HepG2 (cell line): ENCODE data around the gene SYVN1. TPM values are rescaled to one million over a fixed set of nuclear protein-coding genes. Genes with fewer than 3 reads are reported as not detected.

ENCODE experiments used
- ELF1 ChIP-seq: sonication (generic); formaldehyde crosslinking; IDR thresholded peaks from 2 replicates; pipeline ENCODE4 v1.4.0; 2020; ENCODE audit warnings: missing genetic modification reagents
- FOXK1 ChIP-seq: sonication (generic); formaldehyde crosslinking; IDR thresholded peaks from 2 replicates; pipeline ENCODE4 v1.4.0; 2020; ENCODE audit warnings: low read depth, missing genetic modification reagents, borderline replicate concordance
- GABPB1 ChIP-seq: IDR thresholded peaks from 2 replicates; pipeline ENCODE4 v1.6.1; 2016; ENCODE audit warnings: mild to moderate bottlenecking, missing genetic modification reagents, moderate library complexity, missing compliant biosample characterization
- HMG20A ChIP-seq: IDR thresholded peaks from 2 replicates; pipeline ENCODE4 v1.6.1; 2016; ENCODE audit warnings: borderline replicate concordance
- HMGA1 ChIP-seq: sonication (generic); formaldehyde crosslinking; conservative IDR thresholded peaks from 2 replicates; pipeline ENCODE4 v1.4.0; 2020; ENCODE audit warnings: missing genetic modification reagents
- ISX ChIP-seq: sonication (generic); formaldehyde crosslinking; conservative IDR thresholded peaks from 2 replicates; pipeline ENCODE4 v1.5.0; 2020; ENCODE audit warnings: missing genetic modification reagents
- PHF21A ChIP-seq: sonication (generic); formaldehyde crosslinking; IDR thresholded peaks from 2 replicates; pipeline ENCODE4 v1.5.0; 2020; ENCODE audit warnings: mild to moderate bottlenecking, missing genetic modification reagents
- POLR2G ChIP-seq: fragments of 200-400 bp; formaldehyde crosslinking; IDR thresholded peaks from 2 replicates; pipeline ENCODE4 v1.6.1; 2018; ENCODE audit warnings: mild to moderate bottlenecking, low read depth, low read length, moderate library complexity
- ZBTB7A ChIP-seq: sonication (generic); formaldehyde crosslinking; IDR thresholded peaks from 2 replicates; pipeline ENCODE4 v1.8.0; 2022; ENCODE audit warnings: mild to moderate bottlenecking, missing genetic modification reagents
- ZFP1 ChIP-seq: IDR thresholded peaks from 2 replicates; pipeline ENCODE4 v1.6.1; 2016
- ZFP36 ChIP-seq: fragments of 150-350 bp; IDR thresholded peaks from 2 replicates; pipeline ENCODE4 v1.6.1; 2018; ENCODE audit warnings: borderline replicate concordance, low read length, low read depth; ENCODE audit not compliant: partially characterized antibody
- ZNF232 ChIP-seq: sonication (generic); formaldehyde crosslinking; IDR thresholded peaks from 2 replicates; pipeline ENCODE4 v1.4.0; 2020; ENCODE audit warnings: missing genetic modification reagents, borderline replicate concordance
- ZNF382 ChIP-seq: sonication (generic); formaldehyde crosslinking; IDR thresholded peaks from 2 replicates; pipeline ENCODE4 v1.5.0; 2020; ENCODE audit warnings: missing genetic modification reagents, mild to moderate bottlenecking, borderline replicate concordance
- ZNF720 ChIP-seq: sonication (generic); formaldehyde crosslinking; IDR thresholded peaks from 2 replicates; pipeline ENCODE4 v1.4.0; 2020; ENCODE audit warnings: missing genetic modification reagents
- polyA plus RNA-seq, 8 experiments: library from polyadenylated mRNA; depleted of rRNA in 3 of 8; stranded (reverse) in 7 of 8; unstranded in 1 of 8; fragments of >200 nt; fragmentation: Illumina TruSeq in 4 of 8; extraction: Trizol in 4 of 8; gene quantifications; 2 replicates each; pipeline versions ENCODE4 v1.2.1 to v1.2.3, GENCODE V29; 2011 to 2016; ENCODE audit warnings: low read depth in 4 of 8, missing spikeins in 1 of 8, mixed read lengths in 1 of 8; ENCODE audit not compliant: insufficient read depth in 1 of 8
- total RNA-seq, 5 experiments: library from RNA; depleted of rRNA; stranded (reverse); fragments of >200 nt; fragmentation: Illumina TruSeq; extraction: Trizol; gene quantifications; 2 replicates each; pipeline ENCODE4 v1.2.3, GENCODE V29; 2016; ENCODE audit warnings: low read depth in 1 of 5
- TF ChIP-seq, protein P1 (sequence below): sonication (generic); formaldehyde crosslinking; IDR thresholded peaks from 2 replicates; pipeline ENCODE4 v1.4.0; 2020; ENCODE audit warnings: low read depth, missing genetic modification reagents
- TF ChIP-seq, protein P2 (sequence below): IDR thresholded peaks from 2 replicates; pipeline ENCODE4 v1.6.1; 2012; ENCODE audit warnings: low read depth, low read length, improper control_type of control experiment
- TF ChIP-seq, protein P3 (sequence below): IDR thresholded peaks from 2 replicates; pipeline ENCODE4 v1.6.1; 2016; ENCODE audit warnings: mild to moderate bottlenecking
- TF ChIP-seq, protein P4 (sequence below): sonication (generic); formaldehyde crosslinking; IDR thresholded peaks from 2 replicates; pipeline ENCODE4 v1.9.0; 2021; ENCODE audit warnings: missing genetic modification reagents, borderline replicate concordance

SYVN1 gene
- total and polyA plus RNA-seq, 2 of the 13 experiments (the other 11 are each of a cell fraction or from before 2014, with no cell fraction given) = 10.3 to 22.5 TPM

DNA sequence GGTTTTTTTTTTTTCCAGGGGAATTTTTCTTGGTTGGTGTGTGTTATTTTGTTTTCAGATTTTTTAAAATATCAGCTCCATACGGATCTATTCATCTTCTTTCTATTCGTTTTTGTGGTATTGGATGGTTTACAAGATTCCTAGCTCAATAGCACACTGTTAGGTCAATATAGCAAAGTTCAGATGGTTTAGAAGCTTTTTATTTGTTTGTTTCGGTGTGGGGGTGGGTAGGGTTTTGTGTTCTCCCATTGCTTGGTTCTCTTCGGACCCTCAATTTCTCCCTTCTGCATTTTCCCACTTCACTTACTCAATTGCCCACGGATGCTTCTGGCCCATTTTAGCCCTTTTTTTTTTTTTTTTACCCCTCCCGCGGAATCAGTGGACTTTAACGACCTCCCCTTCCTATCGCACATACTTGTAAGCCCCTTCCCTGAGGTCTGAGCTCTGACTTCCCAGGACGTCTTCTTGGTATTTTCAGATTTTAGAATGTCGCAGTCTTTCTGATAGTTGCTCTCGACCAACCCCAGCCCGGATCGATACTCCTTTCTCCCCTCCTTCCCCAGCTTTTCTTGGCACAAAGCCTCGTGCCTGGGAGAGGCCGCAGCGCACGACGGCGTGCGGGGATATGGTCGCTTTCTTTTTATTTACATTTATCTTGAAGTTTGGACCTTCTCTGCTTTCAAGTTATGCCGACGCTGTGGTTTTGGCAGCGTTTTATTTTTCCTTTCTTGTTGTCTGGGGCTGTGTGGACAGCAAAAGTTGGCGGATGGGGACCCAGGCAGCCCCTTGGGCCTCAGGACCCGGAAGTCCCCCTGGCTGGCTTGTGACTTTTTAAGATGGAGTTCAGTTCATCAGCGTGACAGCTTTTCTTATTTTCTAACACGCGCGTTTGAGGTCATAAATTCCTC, 31.3 kb upstream of the SYVN1 start (continued):
- TF ChIP-seq, protein P1, sequence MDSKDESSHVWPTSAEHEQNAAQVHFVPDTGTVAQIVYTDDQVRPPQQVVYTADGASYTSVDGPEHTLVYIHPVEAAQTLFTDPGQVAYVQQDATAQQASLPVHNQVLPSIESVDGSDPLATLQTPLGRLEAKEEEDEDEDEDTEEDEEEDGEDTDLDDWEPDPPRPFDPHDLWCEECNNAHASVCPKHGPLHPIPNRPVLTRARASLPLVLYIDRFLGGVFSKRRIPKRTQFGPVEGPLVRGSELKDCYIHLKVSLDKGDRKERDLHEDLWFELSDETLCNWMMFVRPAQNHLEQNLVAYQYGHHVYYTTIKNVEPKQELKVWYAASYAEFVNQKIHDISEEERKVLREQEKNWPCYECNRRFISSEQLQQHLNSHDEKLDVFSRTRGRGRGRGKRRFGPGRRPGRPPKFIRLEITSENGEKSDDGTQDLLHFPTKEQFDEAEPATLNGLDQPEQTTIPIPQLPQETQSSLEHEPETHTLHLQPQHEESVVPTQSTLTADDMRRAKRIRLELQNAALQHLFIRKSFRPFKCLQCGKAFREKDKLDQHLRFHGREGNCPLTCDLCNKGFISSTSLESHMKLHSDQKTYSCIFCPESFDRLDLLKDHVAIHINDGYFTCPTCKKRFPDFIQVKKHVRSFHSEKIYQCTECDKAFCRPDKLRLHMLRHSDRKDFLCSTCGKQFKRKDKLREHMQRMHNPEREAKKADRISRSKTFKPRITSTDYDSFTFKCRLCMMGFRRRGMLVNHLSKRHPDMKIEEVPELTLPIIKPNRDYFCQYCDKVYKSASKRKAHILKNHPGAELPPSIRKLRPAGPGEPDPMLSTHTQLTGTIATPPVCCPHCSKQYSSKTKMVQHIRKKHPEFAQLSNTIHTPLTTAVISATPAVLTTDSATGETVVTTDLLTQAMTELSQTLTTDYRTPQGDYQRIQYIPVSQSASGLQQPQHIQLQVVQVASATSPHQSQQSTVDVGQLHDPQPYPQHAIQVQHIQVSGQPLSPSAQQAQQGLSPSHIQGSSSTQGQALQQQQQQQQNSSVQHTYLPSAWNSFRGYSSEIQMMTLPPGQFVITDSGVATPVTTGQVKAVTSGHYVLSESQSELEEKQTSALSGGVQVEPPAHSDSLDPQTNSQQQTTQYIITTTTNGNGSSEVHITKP = peak; percentile 83; the same call in 1 of the 2 replicates
- peak; percentile 81 for TF ChIP-seq PHF21A (CRISPR knock-in tag)
- no peak for TF ChIP-seq HMGA1
- TF ChIP-seq ELF1 = peak; percentile 95
- no peak for TF ChIP-seq ZNF232
- peak; percentile 63; the same call in 1 of the 2 replicates for TF ChIP-seq GABPB1
- TF ChIP-seq ZBTB7A (CRISPR knock-in tag) = peak; percentile 80
- TF ChIP-seq, protein P2, sequence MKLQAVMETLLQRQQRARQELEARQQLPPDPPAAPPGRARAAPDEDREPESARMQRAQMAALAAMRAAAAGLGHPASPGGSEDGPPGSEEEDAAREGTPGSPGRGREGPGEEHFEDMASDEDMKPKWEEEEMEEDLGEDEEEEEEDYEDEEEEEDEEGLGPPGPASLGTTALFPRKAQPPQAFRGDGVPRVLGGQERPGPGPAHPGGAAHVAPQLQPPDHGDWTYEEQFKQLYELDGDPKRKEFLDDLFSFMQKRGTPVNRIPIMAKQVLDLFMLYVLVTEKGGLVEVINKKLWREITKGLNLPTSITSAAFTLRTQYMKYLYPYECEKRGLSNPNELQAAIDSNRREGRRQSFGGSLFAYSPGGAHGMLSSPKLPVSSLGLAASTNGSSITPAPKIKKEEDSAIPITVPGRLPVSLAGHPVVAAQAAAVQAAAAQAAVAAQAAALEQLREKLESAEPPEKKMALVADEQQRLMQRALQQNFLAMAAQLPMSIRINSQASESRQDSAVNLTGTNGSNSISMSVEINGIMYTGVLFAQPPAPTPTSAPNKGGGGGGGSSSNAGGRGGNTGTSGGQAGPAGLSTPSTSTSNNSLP = 0 out of 2 replicates have a peak, but pooled peaks have one; percentile 63
- TF ChIP-seq ZNF382 (CRISPR knock-in tag) = no peak
- no peak for TF ChIP-seq ZFP36
- no peak for TF ChIP-seq ZFP1 (CRISPR knock-in tag)
- no peak for TF ChIP-seq ZNF720
- TF ChIP-seq FOXK1 = peak; percentile 49; the same call in 1 of the 2 replicates
- TF ChIP-seq, protein P3, sequence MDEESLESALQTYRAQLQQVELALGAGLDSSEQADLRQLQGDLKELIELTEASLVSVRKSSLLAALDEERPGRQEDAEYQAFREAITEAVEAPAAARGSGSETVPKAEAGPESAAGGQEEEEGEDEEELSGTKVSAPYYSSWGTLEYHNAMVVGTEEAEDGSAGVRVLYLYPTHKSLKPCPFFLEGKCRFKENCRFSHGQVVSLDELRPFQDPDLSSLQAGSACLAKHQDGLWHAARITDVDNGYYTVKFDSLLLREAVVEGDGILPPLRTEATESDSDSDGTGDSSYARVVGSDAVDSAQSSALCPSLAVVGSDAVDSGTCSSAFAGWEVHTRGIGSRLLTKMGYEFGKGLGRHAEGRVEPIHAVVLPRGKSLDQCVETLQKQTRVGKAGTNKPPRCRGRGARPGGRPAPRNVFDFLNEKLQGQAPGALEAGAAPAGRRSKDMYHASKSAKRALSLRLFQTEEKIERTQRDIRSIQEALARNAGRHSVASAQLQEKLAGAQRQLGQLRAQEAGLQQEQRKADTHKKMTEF (CRISPR knock-in tag) = peak; percentile 84
- TF ChIP-seq HMG20A = peak; percentile 73; the same call in 1 of the 2 replicates
- TF ChIP-seq POLR2G = peak; percentile 85
- TF ChIP-seq ISX (CRISPR knock-in tag) = no peak
- TF ChIP-seq, protein P4, sequence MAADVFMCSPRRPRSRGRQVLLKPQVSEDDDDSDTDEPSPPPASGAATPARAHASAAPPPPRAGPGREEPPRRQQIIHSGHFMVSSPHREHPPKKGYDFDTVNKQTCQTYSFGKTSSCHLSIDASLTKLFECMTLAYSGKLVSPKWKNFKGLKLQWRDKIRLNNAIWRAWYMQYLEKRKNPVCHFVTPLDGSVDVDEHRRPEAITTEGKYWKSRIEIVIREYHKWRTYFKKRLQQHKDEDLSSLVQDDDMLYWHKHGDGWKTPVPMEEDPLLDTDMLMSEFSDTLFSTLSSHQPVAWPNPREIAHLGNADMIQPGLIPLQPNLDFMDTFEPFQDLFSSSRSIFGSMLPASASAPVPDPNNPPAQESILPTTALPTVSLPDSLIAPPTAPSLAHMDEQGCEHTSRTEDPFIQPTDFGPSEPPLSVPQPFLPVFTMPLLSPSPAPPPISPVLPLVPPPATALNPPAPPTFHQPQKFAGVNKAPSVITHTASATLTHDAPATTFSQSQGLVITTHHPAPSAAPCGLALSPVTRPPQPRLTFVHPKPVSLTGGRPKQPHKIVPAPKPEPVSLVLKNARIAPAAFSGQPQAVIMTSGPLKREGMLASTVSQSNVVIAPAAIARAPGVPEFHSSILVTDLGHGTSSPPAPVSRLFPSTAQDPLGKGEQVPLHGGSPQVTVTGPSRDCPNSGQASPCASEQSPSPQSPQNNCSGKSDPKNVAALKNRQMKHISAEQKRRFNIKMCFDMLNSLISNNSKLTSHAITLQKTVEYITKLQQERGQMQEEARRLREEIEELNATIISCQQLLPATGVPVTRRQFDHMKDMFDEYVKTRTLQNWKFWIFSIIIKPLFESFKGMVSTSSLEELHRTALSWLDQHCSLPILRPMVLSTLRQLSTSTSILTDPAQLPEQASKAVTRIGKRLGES (CRISPR knock-in tag) = no peak
